DND-41 (cell line): ENCODE data around the gene ARHGAP9.

Experiments
- ATAC-seq: fragments of 200-7000 bp; cut with Tn5 transposase; 3 replicates; pipeline ENCODE4 v1.9.1; 2021; ENCODE audit warnings: low read depth; ENCODE audit not compliant: insufficient read depth
- DNase-seq: peaks from one replicate; pipeline ENCODE4 v3.0.0-alpha.2; 2020
- H2AFZ ChIP-seq: 2 replicates; pipeline ENCODE4 v1.6.0; 2012; ENCODE audit warnings: low read depth, low read length
- H3K27ac ChIP-seq: 2 replicates; pipeline ENCODE4 v1.5.1; 2012; ENCODE audit warnings: low read length, inconsistent platforms
- H3K27me3 ChIP-seq: fragments of 200-600 bp; sonication (generic); 2 replicates; pipeline ENCODE4 v1.6.0; 2012; ENCODE audit warnings: low read length, mild to moderate bottlenecking, inconsistent platforms; ENCODE audit not compliant: insufficient read depth, poor library complexity
- H3K36me3 ChIP-seq: 2 replicates; pipeline ENCODE4 v1.5.1; 2012; ENCODE audit warnings: low read length, inconsistent platforms; ENCODE audit not compliant: insufficient read depth
- H3K4me1 ChIP-seq: 2 replicates; pipeline ENCODE4 v1.5.1; 2012; ENCODE audit warnings: mild to moderate bottlenecking, low read length; ENCODE audit not compliant: insufficient read depth
- H3K4me2 ChIP-seq: 2 replicates; pipeline ENCODE4 v1.6.0; 2012; ENCODE audit warnings: mild to moderate bottlenecking, moderate library complexity, low read length, inconsistent platforms; ENCODE audit not compliant: insufficient read depth
- H3K4me3 ChIP-seq, 2 experiments: fragments of 200-600 bp in 1 of 2; shearing (Covaris generic) in 1 of 2; 2 replicates each; pipeline ENCODE4 v1.5.1; 2012 to 2016; ENCODE audit warnings: inconsistent platforms in 2 of 2, low read length in 2 of 2, mild to moderate bottlenecking in 2 of 2, low read depth in 1 of 2, moderate library complexity in 1 of 2
- H3K79me2 ChIP-seq: 2 replicates; pipeline ENCODE4 v1.6.0; 2012; ENCODE audit warnings: low read length, inconsistent platforms; ENCODE audit not compliant: insufficient read depth
- H3K9ac ChIP-seq: 2 replicates; pipeline ENCODE4 v1.6.0; 2012; ENCODE audit warnings: low read depth, mild to moderate bottlenecking, inconsistent platforms, low read length, moderate library complexity
- H3K9me3 ChIP-seq: 2 replicates; pipeline ENCODE4 v1.5.1; 2012; ENCODE audit warnings: low read length, moderate library complexity, mild to moderate bottlenecking, inconsistent platforms; ENCODE audit not compliant: insufficient read depth, severe bottlenecking
- H4K20me1 ChIP-seq: 2 replicates; pipeline ENCODE4 v1.6.0; 2012; ENCODE audit warnings: low read length; ENCODE audit not compliant: insufficient read depth
- EZH2 ChIP-seq: IDR thresholded peaks from 3 replicates; pipeline ENCODE4 v1.6.1; 2012; ENCODE audit warnings: borderline replicate concordance, low read depth, mild to moderate bottlenecking, moderate library complexity, low read length, inconsistent platforms; ENCODE audit not compliant: severe bottlenecking
- TF ChIP-seq, protein P1 (sequence below): IDR thresholded peaks from 2 replicates; pipeline ENCODE4 v1.5.1; 2012; ENCODE audit warnings: borderline replicate concordance, low read length, moderate library complexity, mild to moderate bottlenecking; ENCODE audit not compliant: poor library complexity, severe bottlenecking; ENCODE audit errors: extremely low read depth

ARHGAP9 gene

DNA sequence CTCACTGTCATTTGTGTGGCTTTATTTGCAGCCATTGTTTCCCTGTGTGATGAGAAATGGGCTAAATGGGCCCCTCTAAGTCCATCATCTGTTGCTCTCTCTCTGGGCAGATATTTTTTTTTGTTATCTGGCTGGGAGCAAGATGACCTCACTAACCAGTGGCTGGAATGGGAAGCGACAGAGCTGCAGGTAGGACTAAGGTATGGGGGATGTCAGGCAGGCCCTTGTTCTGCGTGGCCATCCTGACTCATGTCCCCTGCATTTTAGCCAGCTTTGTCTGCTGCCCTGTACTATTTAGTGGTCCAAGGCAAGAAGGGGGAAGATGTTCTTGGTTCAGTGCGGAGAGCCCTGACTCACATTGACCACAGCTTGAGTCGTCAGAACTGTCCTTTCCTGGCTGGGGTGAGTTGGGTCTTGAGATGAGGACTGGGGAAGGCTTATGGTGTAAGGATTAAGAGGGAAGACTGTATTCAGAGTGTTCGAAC is 9.5 kb upstream of the ARHGAP9 start:
- Histone ChIP-seq H2AFZ (no peak overlapping the region), H3K4me2 (peak overlapping the region; percentile 92), H3K79me2 (peaks cover 46% of the 10 kb centered on the region), H3K27ac (peak overlapping the region; percentile 83), H3K9me3 (no peaks in the 10 kb centered on the region), H3K27me3 (no peaks in the 10 kb centered on the region), H3K9ac (peak overlapping the region; percentile 80), H4K20me1 (peaks cover 31% of the 10 kb centered on the region), H3K4me3 (peak overlapping the region; percentile 83 to 84; a peak in 3 of 4 replicates), H3K36me3 (peaks cover 47% of the 10 kb centered on the region), H3K4me1 (peaks cover 28% of the 10 kb centered on the region)
- DNase-seq (no peak), ATAC-seq (no peak)
- TF ChIP-seq, protein P1, sequence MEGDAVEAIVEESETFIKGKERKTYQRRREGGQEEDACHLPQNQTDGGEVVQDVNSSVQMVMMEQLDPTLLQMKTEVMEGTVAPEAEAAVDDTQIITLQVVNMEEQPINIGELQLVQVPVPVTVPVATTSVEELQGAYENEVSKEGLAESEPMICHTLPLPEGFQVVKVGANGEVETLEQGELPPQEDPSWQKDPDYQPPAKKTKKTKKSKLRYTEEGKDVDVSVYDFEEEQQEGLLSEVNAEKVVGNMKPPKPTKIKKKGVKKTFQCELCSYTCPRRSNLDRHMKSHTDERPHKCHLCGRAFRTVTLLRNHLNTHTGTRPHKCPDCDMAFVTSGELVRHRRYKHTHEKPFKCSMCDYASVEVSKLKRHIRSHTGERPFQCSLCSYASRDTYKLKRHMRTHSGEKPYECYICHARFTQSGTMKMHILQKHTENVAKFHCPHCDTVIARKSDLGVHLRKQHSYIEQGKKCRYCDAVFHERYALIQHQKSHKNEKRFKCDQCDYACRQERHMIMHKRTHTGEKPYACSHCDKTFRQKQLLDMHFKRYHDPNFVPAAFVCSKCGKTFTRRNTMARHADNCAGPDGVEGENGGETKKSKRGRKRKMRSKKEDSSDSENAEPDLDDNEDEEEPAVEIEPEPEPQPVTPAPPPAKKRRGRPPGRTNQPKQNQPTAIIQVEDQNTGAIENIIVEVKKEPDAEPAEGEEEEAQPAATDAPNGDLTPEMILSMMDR, result no peak
- TF ChIP-seq EZH2, result no peak

DNA sequence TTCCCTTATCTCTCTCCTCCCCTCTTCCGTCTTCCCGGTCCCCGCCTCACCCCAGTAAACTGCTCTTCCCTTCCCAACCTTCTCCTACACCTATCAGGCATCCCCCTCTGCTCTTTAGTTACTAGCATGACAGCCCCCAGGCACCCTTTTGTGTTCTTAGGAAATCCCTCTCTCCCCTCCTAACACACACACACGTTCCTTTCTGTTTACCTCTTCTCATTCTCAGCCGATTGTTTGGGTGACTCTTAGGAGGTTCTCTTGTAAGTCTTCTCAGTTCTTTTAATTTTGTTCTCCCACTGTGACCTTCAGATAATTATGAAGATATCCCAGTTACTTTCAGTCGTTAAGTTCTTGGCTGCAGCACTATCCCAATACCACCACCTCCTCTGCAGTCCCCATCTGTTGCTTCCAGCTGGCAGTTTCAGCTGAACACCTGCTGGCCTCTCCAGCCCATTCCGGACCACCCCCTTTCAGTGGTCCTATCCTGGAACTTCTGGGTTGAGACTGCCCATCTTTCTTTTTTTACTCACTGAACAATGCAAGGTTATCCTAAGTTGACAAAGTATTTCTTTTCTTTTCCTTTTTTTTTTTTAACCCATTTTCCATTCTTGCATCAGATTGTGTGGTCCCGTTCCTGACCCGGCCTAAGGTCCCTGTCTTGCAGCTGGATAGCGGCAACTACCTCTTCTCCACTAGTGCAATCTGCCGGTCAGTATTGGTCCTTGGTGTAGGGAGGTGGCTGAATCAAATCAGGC is 8.9 kb upstream of the ARHGAP9 start:
- Histone ChIP-seq H3K9ac (peak overlapping the region; percentile 80), H3K4me2 (peak overlapping the region; percentile 92), H3K27ac (peak overlapping the region; percentile 83), H4K20me1 (peaks cover 31% of the 10 kb centered on the region), H3K4me1 (peaks cover 28% of the 10 kb centered on the region), H3K79me2 (peaks cover 46% of the 10 kb centered on the region), H3K27me3 (no peaks in the 10 kb centered on the region), H3K9me3 (no peaks in the 10 kb centered on the region), H3K36me3 (peaks cover 44% of the 10 kb centered on the region), H2AFZ (peak overlapping the region; percentile 67), H3K4me3 (peak overlapping the region; percentile 83 to 84)
- ATAC-seq (0 out of 3 replicates have a peak, but pooled peaks have one; percentile 1), DNase-seq (peak; percentile 28)
- no peak for TF ChIP-seq EZH2
- TF ChIP-seq, protein P1, result no peak

DNA sequence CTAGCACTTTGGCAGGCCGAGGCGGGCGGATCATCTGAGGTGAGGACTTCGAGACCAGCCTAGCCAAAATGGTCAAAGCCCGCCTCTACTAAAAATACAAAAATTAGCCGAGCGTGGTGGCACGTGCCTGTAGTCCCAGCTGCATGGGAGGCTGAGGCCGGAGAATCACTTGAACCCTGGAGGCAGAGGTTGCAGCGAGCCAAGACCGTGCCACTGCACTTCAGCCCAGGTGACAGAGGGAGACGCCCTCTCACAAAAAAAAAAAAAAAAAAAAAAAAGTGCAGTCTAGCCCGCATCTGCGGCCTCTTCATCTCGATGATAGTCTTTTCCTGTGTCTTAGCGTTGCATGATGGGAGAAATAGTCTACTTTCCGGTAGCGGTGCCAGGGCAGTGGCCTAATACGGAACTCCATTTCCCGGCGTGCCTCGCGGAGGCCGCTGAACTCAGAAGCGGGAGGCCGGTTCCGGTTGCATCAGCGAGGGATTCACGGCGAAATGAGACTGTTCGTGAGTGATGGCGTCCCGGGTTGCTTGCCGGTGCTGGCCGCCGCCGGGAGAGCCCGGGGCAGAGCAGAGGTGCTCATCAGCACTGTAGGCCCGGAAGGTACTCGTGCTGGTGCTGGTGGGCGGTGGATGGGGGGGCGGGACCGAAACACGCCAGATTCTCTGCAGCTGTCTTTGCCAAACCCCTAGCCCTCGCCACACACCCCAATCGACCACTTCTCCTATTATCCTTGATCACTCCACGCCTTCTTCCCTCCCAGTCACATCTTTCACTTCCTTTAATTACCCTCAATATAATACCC is 8.1 kb upstream of the ARHGAP9 start, which contains the start of gene MARS1:
TSS of gene MARS1 (plus strand) at position 472 of the 805 bp plus-strand sequence. CDS start at position 495, 23 bp downstream.
- peak; percentile 95 for DNase-seq
- H2AFZ ChIP-seq, result peak within 1 kb of the TSS; percentile 67
- H3K9me3 ChIP-seq, result no peaks in the 10 kb centered on the region
- peaks cover 43% of the 10 kb centered on the region for H3K79me2 ChIP-seq
- ATAC-seq, result peak; percentile 98
- peak within 1 kb of the TSS; percentile 92 for H3K4me2 ChIP-seq
- peaks cover 28% of the 10 kb centered on the region for H4K20me1 ChIP-seq
- peak within 1 kb of the TSS; percentile 83 to 84 for H3K4me3 ChIP-seq
- no peak for TF ChIP-seq EZH2
- TF ChIP-seq, protein P1, result peak; percentile 59
- peaks cover 41% of the 10 kb centered on the region for H3K36me3 ChIP-seq
- peaks cover 28% of the 10 kb centered on the region for H3K4me1 ChIP-seq
- H3K9ac ChIP-seq, result peak within 1 kb of the TSS; percentile 80
- H3K27me3 ChIP-seq, result no peaks in the 10 kb centered on the region
- H3K27ac ChIP-seq, result peak within 1 kb of the TSS; percentile 83
